GM12878 (cell line): Measurements from ENCODE around the gene MROH7. TPM values are rescaled to one million over a fixed set of nuclear protein-coding genes. Genes with fewer than 3 reads are reported as not detected.

Experiments used
- ATAC-seq: fragments of 200-7000 bp; cut with Tn5 transposase; 3 replicates; pipeline ENCODE4 v1.9.1; 2020; ENCODE audit warnings: mild to moderate bottlenecking, moderate library complexity
- BruUV-seq: library from RNA; stranded (reverse); fragments of 400-500 nt; replicated peaks from 2 replicates; lab custom pipeline; 2021; lab: Mats Ljungman, UMichigan
- CTCF ChIA-PET: fragments of 300-600 bp; sonication (Branson Sonifier 250); formaldehyde crosslinking; extraction: SDS; loops from one replicate; lab custom pipeline; 2021; ENCODE audit warnings: inconsistent platforms; lab: Yijun Ruan, JAX
- POLR2A ChIA-PET: fragments of 350-600 bp; formaldehyde crosslinking; extraction: SDS; loops from one replicate; lab custom pipeline; 2021; ENCODE audit warnings: inconsistent platforms; lab: Charles Lee
- RAD21 ChIA-PET: fragments of 300-600 bp; sonication (Branson Sonifier 250); formaldehyde crosslinking; loops from one replicate; lab custom pipeline; 2023; ENCODE audit warnings: antibody characterized with exemption; ENCODE audit not compliant: unreplicated experiment; lab: Charles Lee
- SMC1A ChIA-PET: fragments of 300-600 bp; sonication (Branson Sonifier 250); formaldehyde crosslinking; loops from one replicate; lab custom pipeline; 2023; ENCODE audit not compliant: unreplicated experiment, uncharacterized antibody; lab: Charles Lee
- DNase-seq: peaks from one replicate; pipeline ENCODE4 v3.0.0-alpha.2; 2011; ENCODE audit warnings: low read depth, low spot score
- FAIRE-seq: peaks from 3 replicates; lab custom pipeline; 2011; peaks lifted over from hg19 to GRCh38; lab: Jason Lieb, UNC
- H2AFZ ChIP-seq: 2 replicates; pipeline ENCODE4 v1.6.0; 2011; ENCODE audit warnings: low read depth, low read length, control low read depth; ENCODE audit not compliant: control insufficient read depth
- H3K27ac ChIP-seq: 2 replicates; pipeline ENCODE4 v1.5.1; 2011; ENCODE audit warnings: control low read depth; ENCODE audit not compliant: control insufficient read depth, insufficient read depth
- H3K27me3 ChIP-seq, 2 experiments: replicated peaks in 1 of 2; 2 replicates each; pipeline versions ENCODE4 v1.6.0 to v1.6.1; 2011; ENCODE audit warnings: low read length in 1 of 2; ENCODE audit not compliant: control insufficient read depth in 2 of 2, insufficient read depth in 2 of 2
- H3K36me3 ChIP-seq, 2 experiments: 2 replicates each; pipeline ENCODE4 v1.5.1; 2011; ENCODE audit warnings: low read length in 1 of 2; ENCODE audit not compliant: control insufficient read depth in 2 of 2, insufficient read depth in 2 of 2
- H3K4me1 ChIP-seq: 2 replicates; pipeline ENCODE4 v1.6.1; 2011; ENCODE audit warnings: mild to moderate bottlenecking, low read length, moderate library complexity, mixed read lengths; ENCODE audit not compliant: control insufficient read depth, insufficient read depth
- H3K4me2 ChIP-seq: 2 replicates; pipeline ENCODE4 v1.6.0; 2011; ENCODE audit warnings: control low read depth; ENCODE audit not compliant: control insufficient read depth, insufficient read depth
- H3K4me3 ChIP-seq: fragments of 200-600 bp; sonication (generic); 2 replicates; pipeline ENCODE4 v1.5.1; 2016
- H3K79me2 ChIP-seq: 2 replicates; pipeline ENCODE4 v1.6.0; 2011; ENCODE audit warnings: low read length; ENCODE audit not compliant: control insufficient read depth, insufficient read depth
- H3K9ac ChIP-seq: 2 replicates; pipeline ENCODE4 v1.8.0; 2011; ENCODE audit warnings: low read length, control low read depth, mixed read lengths; ENCODE audit not compliant: control insufficient read depth, insufficient read depth
- H3K9me3 ChIP-seq: replicated peaks from 3 replicates; pipeline ENCODE4 v1.5.1; 2011; ENCODE audit warnings: mild to moderate bottlenecking, low read length; ENCODE audit not compliant: control insufficient read depth, insufficient read depth
- H4K20me1 ChIP-seq: 2 replicates; pipeline ENCODE4 v1.6.0; 2011; ENCODE audit not compliant: control insufficient read depth, insufficient read depth
- ASH2L ChIP-seq: fragments of 300-600, 200-600 bp; sonication (generic); IDR thresholded peaks from 2 replicates; pipeline ENCODE4 v1.6.1; 2017; ENCODE audit warnings: low read depth, mild to moderate bottlenecking, borderline replicate concordance
- ATF2 ChIP-seq: IDR thresholded peaks from 2 replicates; pipeline ENCODE4 v1.6.1; 2012; ENCODE audit warnings: low read length, inconsistent platforms
- IRF4 ChIP-seq: IDR thresholded peaks from 2 replicates; pipeline ENCODE4 v1.6.1; 2011; ENCODE audit warnings: low read depth, low read length
- KLF5 ChIP-seq: fragments of 450-650 bp; IDR thresholded peaks from 2 replicates; pipeline ENCODE4 v1.6.1; 2014; ENCODE audit warnings: mild to moderate bottlenecking; ENCODE audit not compliant: partially characterized antibody
- NR2F1 ChIP-seq: fragments of 450-650 bp; conservative IDR thresholded peaks from 2 replicates; pipeline ENCODE4 v1.6.1; 2017; ENCODE audit warnings: mild to moderate bottlenecking
- POLR2AphosphoS5 ChIP-seq: IDR thresholded peaks from 2 replicates; pipeline ENCODE4 v1.6.1; 2011; ENCODE audit warnings: mild to moderate bottlenecking, low read length, inconsistent platforms
- REST ChIP-seq: IDR thresholded peaks from 2 replicates; pipeline ENCODE4 v1.6.1; 2012; ENCODE audit warnings: mild to moderate bottlenecking, low read depth, low read length
- USF1 ChIP-seq: IDR thresholded peaks from 2 replicates; pipeline ENCODE4 v1.6.1; 2011; ENCODE audit warnings: borderline replicate concordance, low read depth, mild to moderate bottlenecking, moderate library complexity, mixed read lengths, low read length; ENCODE audit not compliant: insufficient read depth; ENCODE audit errors: extremely low read length
- ZNF217 ChIP-seq: fragments of 450-650 bp; IDR thresholded peaks from 2 replicates; pipeline ENCODE4 v1.6.1; 2017; ENCODE audit warnings: antibody characterized with exemption, mild to moderate bottlenecking
- ZNF687 ChIP-seq: fragments of 450-650 bp; IDR thresholded peaks from 2 replicates; pipeline ENCODE4 v1.6.1; 2017; ENCODE audit warnings: mild to moderate bottlenecking, moderate library complexity
- WGBS: methylation state at CpG from one replicate; pipeline ENCODE4 v1.1.6; 2016; ENCODE audit warnings: low lambda C conversion rate; ENCODE audit not compliant: insufficient replicate concordance, insufficient coverage; ENCODE audit errors: missing lambda C conversion rate; 5-methylcytosine and 5-hydroxymethylcytosine counted together
- in situ Hi-C: fragments of 300-500 bp; cut with MboI; formaldehyde crosslinking; loops from 9 replicates; pipeline ENCODE4 v1.14.3; 2018; ENCODE audit warnings: mixed read lengths
- intact Hi-C: fragments of 100-400 bp; cut with micrococcal nuclease; formaldehyde crosslinking; loops from one replicate; pipeline ENCODE4 v1.14.2; 2022; ENCODE audit not compliant: unreplicated experiment
- polyA plus RNA-seq, 11 experiments: library from polyadenylated mRNA; depleted of rRNA in 4 of 11; unstranded in 6 of 11; stranded (reverse) in 5 of 11; fragments of >200 nt; fragmentation: Nextera tagmentation in 4 of 11; fragmentation: Illumina TruSeq in 1 of 11; extraction: Ambion mirVana in 4 of 11; extraction: Trizol in 1 of 11; gene quantifications; 1 replicate in 1 of 11; 2 replicates in 10 of 11; pipeline versions ENCODE4 v1.2.1 to v1.2.3, GENCODE V29; 2011 to 2016; ENCODE audit warnings: inconsistent platforms in 2 of 11, missing spikeins in 2 of 11, low read depth in 1 of 11
- total RNA-seq, 4 experiments: library from RNA; depleted of rRNA in 3 of 4; stranded (reverse); fragments of >200 nt in 3 of 4; fragmentation: Illumina TruSeq in 1 of 4; extraction: Trizol in 1 of 4; gene quantifications; 2 replicates each; pipeline versions ENCODE4 v1.2.1 to v1.2.3, GENCODE V29; 2013 to 2021

The MROH7 gene
- total and polyA plus RNA-seq, 10 of the 15 experiments (the other 5 are each of a cell fraction or from before 2014, with no cell fraction given), result 0.11 TPM; not detected in 9

- H3K36me3 ChIP-seq, result peaks cover 0 to 9% of the 10 kb centered on the region in 2 experiments; a peak in 1 of 4 replicates
- ChIA-PET POLR2A (interaction anchor here (0.8 to 1.4 kb wide), 3 partner anchors 9 to 86 kb away, joined by 3 to 4 read pairs (median 3); partner anchors contain the start of gene TTC22), RAD21 (interaction anchor here (1.3 to 2.5 kb wide), 2 partner anchors 86 to 94 kb away, joined by 4 to 12 read pairs; partner anchors contain the start of gene TTC22), SMC1A (interaction anchor here (0.9 to 2.3 kb wide), 4 partner anchors 10 to 94 kb away, joined by 3 to 7 read pairs (median 3); no protein-coding TSS in a partner anchor), CTCF (interaction anchor here (1.0 to 1.3 kb wide), 4 partner anchors 86 to 229 kb away, joined by 3 to 4 read pairs (median 4); no protein-coding TSS in a partner anchor)
- H3K79me2 ChIP-seq, result peaks cover 18% of the 10 kb centered on the region
- H3K4me2 ChIP-seq, result peak within 1 kb of the TSS; percentile 89
- TSS peak; percentile 82 for BruUV-seq
- peak within 1 kb of the TSS; percentile 77 for H3K4me3 ChIP-seq
- H3K9ac ChIP-seq, result peak within 1 kb of the TSS; percentile 93
- peak within 1 kb of the TSS; percentile 100 for H2AFZ ChIP-seq
- under 1% methylated on average over 49 of the region's 51 CpGs for WGBS
- intact Hi-C loops (loop anchor here (2.0 to 5.0 kb wide), 2 partner anchors 49 to 82 kb away; partner anchors contain the start of gene PARS2), in situ Hi-C loops (no loop called here)
- H3K27ac ChIP-seq, result peak within 1 kb of the TSS; percentile 78
- H3K27me3 ChIP-seq, result no peaks in the 10 kb centered on the region; a peak in 1 of 4 replicates
- H4K20me1 ChIP-seq, result no peaks in the 10 kb centered on the region
- FAIRE-seq (peak; percentile 97), DNase-seq (peak; percentile 40), ATAC-seq (peak; percentile 98)
- H3K9me3 ChIP-seq, result no peaks in the 10 kb centered on the region
- peaks cover 3% of the 10 kb centered on the region; the same call in 1 of the 2 replicates for H3K4me1 ChIP-seq
- TF ChIP-seq USF1 (peak; percentile 5), POLR2AphosphoS5 (peak; percentile 96), KLF5 (peak; percentile 25), ZNF217 (no peak; the same call in 1 of the 2 replicates), NR2F1 (0 out of 2 replicates have a peak, but pooled peaks have one; percentile 27), REST (0 out of 2 replicates have a peak, but pooled peaks have one; percentile 44), ATF2 (no peak; the same call in 1 of the 2 replicates), IRF4 (0 out of 2 replicates have a peak, but pooled peaks have one; percentile 67), ASH2L (no peak), ZNF687 (0 out of 2 replicates have a peak, but pooled peaks have one; percentile 24)
Observed at GRCh38 chr1:54715493-54716298, 74.1 kb downstream of the MROH7 start, which contains the start of gene TTC4. Gene TTC4 (plus strand): TSS chr1:54715861. CDS start chr1:54715909, 48 bp downstream.
